Trophoblast cell (in vitro differentiated cells and primary cell): Measurements from ENCODE around the gene COBL.
A peak's percentile ranks its signal among the peaks of the same experiment; 100 is the strongest.

Experiments used
- DNase-seq, 2 donors: peaks; one replicate each; pipeline ENCODE4 v3.0.0-alpha.2; 2016
- H2AFZ ChIP-seq: 2 replicates; pipeline ENCODE4 v1.6.1; 2013; ENCODE audit warnings: low read length, moderate library complexity, mild to moderate bottlenecking; ENCODE audit not compliant: insufficient read depth, poor library complexity
- H2AK5ac ChIP-seq: 2 replicates; pipeline ENCODE4 v1.6.1; 2013; ENCODE audit warnings: mild to moderate bottlenecking, low read length
- H2BK120ac ChIP-seq: 2 replicates; pipeline ENCODE4 v1.6.1; 2013; ENCODE audit warnings: low read length, mild to moderate bottlenecking, moderate library complexity; ENCODE audit not compliant: insufficient read depth, poor library complexity
- H2BK12ac ChIP-seq: 2 replicates; pipeline ENCODE4 v1.6.1; 2013; ENCODE audit warnings: mild to moderate bottlenecking, low read length, moderate library complexity
- H2BK5ac ChIP-seq: 2 replicates; pipeline ENCODE4 v1.6.1; 2013; ENCODE audit warnings: low read length, low read depth, moderate library complexity, mild to moderate bottlenecking; ENCODE audit not compliant: poor library complexity
- H3K14ac ChIP-seq: 2 replicates; pipeline ENCODE4 v1.6.1; 2013; ENCODE audit warnings: mild to moderate bottlenecking, low read length
- H3K18ac ChIP-seq: 2 replicates; pipeline ENCODE4 v1.6.1; 2013; ENCODE audit warnings: mild to moderate bottlenecking, low read length
- H3K23ac ChIP-seq: 2 replicates; pipeline ENCODE4 v1.6.1; 2013; ENCODE audit warnings: low read length
- H3K27ac ChIP-seq: 2 replicates; pipeline ENCODE4 v1.5.1; 2013; ENCODE audit warnings: low read depth, mild to moderate bottlenecking, inconsistent platforms, low read length, moderate library complexity
- H3K27me3 ChIP-seq: 2 replicates; pipeline ENCODE4 v1.6.1; 2013; ENCODE audit warnings: inconsistent platforms, mild to moderate bottlenecking, low read length, moderate library complexity; ENCODE audit not compliant: insufficient read depth
- H3K36me3 ChIP-seq, 2 experiments: 1 replicate in 1 of 2; 2 replicates in 1 of 2; pipeline ENCODE4 v1.6.1; 2013; ENCODE audit warnings: low read length in 2 of 2, mild to moderate bottlenecking in 2 of 2, moderate library complexity in 1 of 2; ENCODE audit not compliant: insufficient read depth in 2 of 2, control insufficient read depth in 1 of 2
- H3K4ac ChIP-seq: 2 replicates; pipeline ENCODE4 v1.6.1; 2013; ENCODE audit warnings: low read depth, mild to moderate bottlenecking, low read length, moderate library complexity
- H3K4me1 ChIP-seq, 2 experiments: 1 replicate in 1 of 2; 2 replicates in 1 of 2; pipeline ENCODE4 v1.6.1; 2013; ENCODE audit warnings: low read length in 2 of 2, mild to moderate bottlenecking in 2 of 2, moderate library complexity in 1 of 2; ENCODE audit not compliant: insufficient read depth in 2 of 2, control insufficient read depth in 1 of 2
- H3K4me2 ChIP-seq: 2 replicates; pipeline ENCODE4 v1.6.1; 2013; ENCODE audit warnings: inconsistent platforms, mild to moderate bottlenecking, low read length, moderate library complexity
- H3K4me3 ChIP-seq: 2 replicates; pipeline ENCODE4 v1.5.1; 2013; ENCODE audit warnings: mild to moderate bottlenecking, low read depth, low read length, inconsistent platforms
- H3K79me1 ChIP-seq: one replicate; pipeline ENCODE4 v1.6.1; 2013; ENCODE audit warnings: low read length
- H3K79me2 ChIP-seq: 2 replicates; pipeline ENCODE4 v1.6.1; 2013; ENCODE audit warnings: low read length, mild to moderate bottlenecking; ENCODE audit not compliant: control insufficient read depth, insufficient read depth, poor library complexity
- H3K9ac ChIP-seq: 2 replicates; pipeline ENCODE4 v1.6.1; 2013; ENCODE audit warnings: mild to moderate bottlenecking, low read length
- H3K9me3 ChIP-seq: 2 replicates; pipeline ENCODE4 v1.6.1; 2013; ENCODE audit warnings: low read depth, mild to moderate bottlenecking, control low read depth, inconsistent platforms, low read length; ENCODE audit not compliant: insufficient read depth
- H4K12ac ChIP-seq: 2 replicates; pipeline ENCODE4 v1.6.1; 2013; ENCODE audit warnings: low read depth, mild to moderate bottlenecking, low read length, moderate library complexity
- H4K8ac ChIP-seq: 2 replicates; pipeline ENCODE4 v1.6.1; 2013; ENCODE audit warnings: low read depth, mild to moderate bottlenecking, low read length, moderate library complexity
- H4K91ac ChIP-seq: one replicate; pipeline ENCODE4 v1.6.1; 2013; ENCODE audit warnings: low read depth, mild to moderate bottlenecking, low read length, moderate library complexity
- WGBS: extraction: QIAGEN DNeasy Blood & Tissue Kit; methylation state at CpG from one replicate; pipeline ENCODE4 v1.1.7; 2013; ENCODE audit warnings: missing lambda C conversion rate; ENCODE audit not compliant: insufficient read length, insufficient coverage; ENCODE audit errors: extremely low coverage; 5-methylcytosine and 5-hydroxymethylcytosine counted together

COBL gene

DNA sequence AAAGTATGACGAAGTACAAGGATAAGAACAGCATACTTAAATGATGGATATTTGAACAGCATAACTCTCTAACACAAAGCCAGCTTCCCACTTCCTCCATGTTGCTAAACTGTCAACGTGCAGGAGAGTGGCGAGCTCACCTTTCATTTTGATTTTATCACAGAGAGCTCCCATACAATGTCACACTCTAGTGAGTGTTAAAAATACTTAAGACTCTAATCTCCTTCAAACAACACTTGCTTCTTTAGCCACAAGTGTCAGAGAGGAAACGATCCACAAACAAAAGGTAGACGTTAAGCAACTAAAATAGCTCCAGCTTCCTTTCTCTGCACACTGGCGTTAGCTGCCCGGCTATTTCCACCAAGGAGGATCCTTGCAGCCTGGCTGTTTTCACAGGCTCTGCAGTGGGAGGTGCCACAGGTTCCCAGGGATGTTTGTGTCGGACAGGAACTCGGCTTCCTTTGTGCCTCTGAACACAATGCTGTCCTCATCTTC, 194.6 kb downstream of the COBL start:
- Histone ChIP-seq H3K9me3 (no peaks in the 10 kb centered on the region), H3K27me3 (no peaks in the 10 kb centered on the region), H2BK12ac (no peak overlapping the region), H2AFZ (no peak overlapping the region), H3K4me3 (no peak overlapping the region), H3K27ac (no peak overlapping the region), H3K9ac (no peak overlapping the region), H4K12ac (no peak overlapping the region), H3K4me1 (no peaks in the 10 kb centered on the region), H3K79me2 (no peaks in the 10 kb centered on the region), H3K4ac (no peak overlapping the region), H2BK120ac (no peak overlapping the region), H3K4me2 (no peak overlapping the region), H3K14ac (no peak overlapping the region), H4K8ac (no peak overlapping the region), H4K91ac (no peak overlapping the region), H3K36me3 (no peaks in the 10 kb centered on the region), H3K79me1 (no peaks in the 10 kb centered on the region), H2AK5ac (no peak overlapping the region), H2BK5ac (no peak overlapping the region), H3K18ac (no peak overlapping the region), H3K23ac (no peak overlapping the region)
- DNase-seq, result peak in 1 of 2 donors; percentile 45
- no CpG with 5 or more reads among the region's 9 CpGs for WGBS

DNA sequence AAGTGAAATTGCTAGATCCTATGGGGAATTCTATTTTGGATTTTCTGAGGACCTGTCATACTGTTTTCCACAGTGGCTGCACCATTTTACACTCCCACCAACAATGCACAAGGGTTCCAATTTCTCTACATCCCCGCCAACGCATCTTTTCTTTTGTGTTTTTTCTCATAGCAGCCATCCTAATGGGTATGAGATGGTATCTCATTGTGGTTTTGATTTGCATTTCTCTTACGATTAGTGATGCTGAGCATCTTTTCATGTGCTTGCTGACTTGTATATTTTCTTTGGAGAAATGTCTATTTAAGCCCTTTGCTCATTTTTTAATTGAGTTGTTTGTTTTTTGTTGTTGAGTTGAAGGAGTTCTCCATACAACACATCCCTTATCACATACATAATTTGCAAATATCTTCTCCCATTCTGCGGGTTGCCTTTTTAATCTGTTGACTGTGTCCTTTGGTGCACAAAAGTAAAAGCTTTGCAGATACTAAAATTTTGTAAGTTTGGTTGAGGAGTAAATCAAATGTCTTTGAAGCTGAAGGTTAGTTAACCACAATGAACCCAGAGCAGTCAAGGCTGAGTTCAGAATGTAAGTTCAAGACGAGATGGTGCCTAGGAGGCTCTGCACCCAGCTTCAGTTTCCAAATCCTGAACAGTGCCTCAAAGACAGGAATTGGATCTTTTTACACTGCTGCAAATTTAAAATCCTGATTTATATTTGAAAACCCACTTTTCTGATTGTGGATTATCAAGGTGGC, 195.4 kb downstream of the COBL start:
- DNase-seq, result no peak
- H2AFZ ChIP-seq, result no peak overlapping the region
- no peak overlapping the region for H3K23ac ChIP-seq
- H3K79me1 ChIP-seq, result no peaks in the 10 kb centered on the region
- no peak overlapping the region for H3K4me3 ChIP-seq
- no peak overlapping the region for H2AK5ac ChIP-seq
- H3K9me3 ChIP-seq, result no peaks in the 10 kb centered on the region
- H3K4ac ChIP-seq, result no peak overlapping the region
- H3K36me3 ChIP-seq, result no peaks in the 10 kb centered on the region
- no peak overlapping the region for H3K18ac ChIP-seq
- no peak overlapping the region for H3K14ac ChIP-seq
- H3K4me1 ChIP-seq, result no peaks in the 10 kb centered on the region
- no peak overlapping the region for H2BK120ac ChIP-seq
- no peak overlapping the region for H4K91ac ChIP-seq
- H3K4me2 ChIP-seq, result no peak overlapping the region
- H4K12ac ChIP-seq, result no peak overlapping the region
- WGBS, result no CpG with 5 or more reads among the region's 5 CpGs
- H3K9ac ChIP-seq, result no peak overlapping the region
- H2BK12ac ChIP-seq, result no peak overlapping the region
- H3K27me3 ChIP-seq, result no peaks in the 10 kb centered on the region
- H3K27ac ChIP-seq, result no peak overlapping the region
- no peak overlapping the region for H4K8ac ChIP-seq
- H3K79me2 ChIP-seq, result no peaks in the 10 kb centered on the region
- no peak overlapping the region for H2BK5ac ChIP-seq

DNA sequence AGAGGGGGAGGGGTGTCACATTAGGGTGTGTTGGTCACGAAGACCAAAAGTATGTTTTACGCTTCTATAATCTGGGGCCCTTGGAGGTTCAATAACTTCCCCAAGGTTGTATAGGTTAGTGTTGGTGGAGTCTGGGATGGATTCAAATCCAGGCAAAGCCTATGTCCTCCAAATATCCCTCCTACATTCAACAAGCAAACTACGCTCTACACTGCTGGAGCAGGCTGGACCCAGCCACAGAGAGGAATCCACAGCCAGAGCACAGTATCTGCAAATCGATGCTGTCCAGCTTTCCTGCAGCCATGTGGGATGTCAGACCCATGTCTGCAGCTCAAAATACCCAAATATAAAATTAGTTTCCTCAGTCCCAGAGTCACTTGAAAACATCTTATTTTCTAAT, 198.0 kb downstream of the COBL start:
- Histone ChIP-seq H2BK120ac (no peak overlapping the region), H3K4ac (no peak overlapping the region), H4K8ac (no peak overlapping the region), H3K4me1 (no peaks in the 10 kb centered on the region), H3K18ac (no peak overlapping the region), H3K9me3 (no peaks in the 10 kb centered on the region), H3K4me3 (no peak overlapping the region), H3K14ac (no peak overlapping the region), H3K4me2 (no peak overlapping the region), H2AFZ (no peak overlapping the region), H2AK5ac (no peak overlapping the region), H3K36me3 (no peaks in the 10 kb centered on the region), H4K91ac (no peak overlapping the region), H3K79me2 (no peaks in the 10 kb centered on the region), H3K27me3 (no peaks in the 10 kb centered on the region), H2BK5ac (no peak overlapping the region), H3K79me1 (no peaks in the 10 kb centered on the region), H2BK12ac (no peak overlapping the region), H3K27ac (no peak overlapping the region), H4K12ac (no peak overlapping the region), H3K9ac (no peak overlapping the region), H3K23ac (no peak overlapping the region)
- no peak for DNase-seq
- whole genome bisulfite sequencing, result no CpG with 5 or more reads among the region's 4 CpGs

DNA sequence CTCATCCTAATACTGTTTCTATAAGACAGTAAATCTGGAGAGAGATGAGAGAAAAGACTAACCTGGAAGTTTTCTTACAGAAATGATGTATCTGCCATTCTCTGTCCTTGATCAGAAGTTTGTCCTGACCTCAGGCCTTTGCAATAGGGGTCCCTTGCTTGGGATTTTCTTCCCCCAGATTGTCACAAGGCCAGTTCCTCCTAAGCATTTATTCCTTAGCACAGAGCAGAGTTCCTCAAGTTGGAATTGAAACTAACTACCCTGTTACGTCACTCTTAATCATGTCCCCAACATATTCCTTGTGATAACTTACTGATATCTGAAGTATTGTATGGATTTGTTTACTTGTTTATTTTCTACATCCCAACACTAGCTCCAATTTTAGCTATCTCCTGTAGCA, 202.1 kb downstream of the COBL start:
- no peak overlapping the region for H3K18ac ChIP-seq
- no peak overlapping the region for H3K4me2 ChIP-seq
- DNase-seq, result no peak
- no peak overlapping the region for H3K14ac ChIP-seq
- no peaks in the 10 kb centered on the region for H3K4me1 ChIP-seq
- H2BK12ac ChIP-seq, result no peak overlapping the region
- no peak overlapping the region for H2BK5ac ChIP-seq
- no peak overlapping the region for H3K4me3 ChIP-seq
- H2AK5ac ChIP-seq, result no peak overlapping the region
- no peak overlapping the region for H2BK120ac ChIP-seq
- H3K4ac ChIP-seq, result no peak overlapping the region
- H3K27ac ChIP-seq, result no peak overlapping the region
- no peak overlapping the region for H3K9ac ChIP-seq
- H3K27me3 ChIP-seq, result no peaks in the 10 kb centered on the region
- no peak overlapping the region for H3K23ac ChIP-seq
- H3K79me2 ChIP-seq, result no peaks in the 10 kb centered on the region
- H4K91ac ChIP-seq, result no peak overlapping the region
- H3K36me3 ChIP-seq, result no peaks in the 10 kb centered on the region
- no peaks in the 10 kb centered on the region for H3K9me3 ChIP-seq
- H4K8ac ChIP-seq, result no peak overlapping the region
- no peak overlapping the region for H4K12ac ChIP-seq
- WGBS, result no CpG with 5 or more reads among the region's 1 CpG
- no peak overlapping the region for H2AFZ ChIP-seq
- no peaks in the 10 kb centered on the region for H3K79me1 ChIP-seq
